Frontal cortex (tissue), 4 donors: ENCODE measurements around the gene SRRM2. TPM values are rescaled to one million over a fixed set of nuclear protein-coding genes. Genes with fewer than 3 reads are reported as not detected.

Experiments used
- DNase-seq, 2 donors: peaks; one replicate each; pipeline ENCODE4 v3.0.0; 2012; ENCODE audit warnings: low spot score in 2 of 2
- FAIRE-seq: peaks from 2 replicates; lab custom pipeline; 2012; peaks lifted over from hg19 to GRCh38; lab: Jason Lieb, UNC
- small RNA-seq: library from RNA; depleted of rRNA; stranded (forward); fragments of <200 nt; gene quantifications from one replicate; pipeline ENCODE3, GENCODE V24; 2014
- total RNA-seq: library from RNA; depleted of rRNA; stranded (reverse); fragments of >200 nt; gene quantifications from one replicate; pipeline ENCODE4 v1.2.3, GENCODE V29; 2014
- donor health status: control.
- donor health status: control.
- donor health status: control.

Gene SRRM2
- total RNA-seq, 1 donor from 2014 or later = 40.8 TPM

DNA sequence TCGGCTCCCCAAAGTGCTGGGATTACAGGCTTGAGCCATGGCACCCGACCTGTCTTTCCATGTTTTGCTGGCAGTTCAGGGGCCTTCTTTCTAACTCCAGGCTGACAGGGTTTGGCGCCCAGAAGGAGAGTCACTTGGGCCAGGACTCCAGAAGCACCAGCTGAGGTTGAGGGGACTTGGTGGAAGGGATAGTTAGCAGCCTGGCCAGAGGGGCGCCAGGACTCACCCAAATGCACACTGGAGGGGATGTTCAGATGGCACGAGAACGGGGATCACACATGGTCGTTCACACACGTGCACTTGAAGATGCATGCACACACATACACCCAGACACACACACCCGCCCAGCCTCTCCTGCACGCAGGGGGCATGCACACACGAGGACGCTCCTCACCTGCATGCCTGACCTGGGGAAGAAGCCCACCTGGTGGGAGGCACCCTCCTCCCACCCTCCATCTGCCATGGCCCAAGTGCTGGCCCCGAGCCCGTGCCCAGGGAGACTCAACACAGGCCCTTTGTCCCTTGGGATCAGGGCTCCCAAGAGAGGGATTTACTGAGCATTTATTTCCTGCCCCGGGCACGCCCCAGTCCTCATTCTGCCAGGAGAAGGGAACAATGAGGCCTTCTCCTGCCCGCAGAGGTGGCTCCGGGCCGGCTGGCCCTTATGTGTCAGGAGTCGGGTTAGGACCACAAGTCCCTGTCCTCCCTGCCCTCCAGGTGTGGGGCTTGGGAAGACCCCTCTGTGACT is 62.3 kb downstream of the SRRM2 start:
- DNase-seq (no peak), FAIRE-seq (no peak)

DNA sequence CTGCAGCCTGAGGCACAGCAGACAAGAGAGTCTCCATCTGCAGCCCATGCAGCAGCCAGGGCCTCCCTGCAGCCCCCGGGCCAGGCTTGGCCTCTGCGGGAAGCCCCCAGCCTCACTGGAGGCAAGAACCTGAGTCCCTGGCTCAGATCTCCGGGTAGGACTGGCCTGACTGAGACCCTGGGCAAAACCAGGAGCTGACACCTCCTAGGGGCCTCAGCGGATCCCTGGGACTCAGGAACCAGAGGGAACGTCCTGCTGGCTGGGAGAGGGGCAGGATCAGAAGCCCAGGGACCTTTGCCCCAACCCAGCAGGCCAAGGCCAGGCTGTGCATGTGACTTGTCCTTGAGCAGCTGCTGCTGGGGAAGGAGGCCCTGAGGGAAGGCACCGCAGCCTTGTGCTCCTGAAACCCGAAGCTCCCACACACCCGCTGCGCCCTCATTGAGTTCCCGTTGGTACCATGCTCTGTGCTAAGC is 62.9 kb downstream of the SRRM2 start:
- no peak for DNase-seq
- no peak for FAIRE-seq

DNA sequence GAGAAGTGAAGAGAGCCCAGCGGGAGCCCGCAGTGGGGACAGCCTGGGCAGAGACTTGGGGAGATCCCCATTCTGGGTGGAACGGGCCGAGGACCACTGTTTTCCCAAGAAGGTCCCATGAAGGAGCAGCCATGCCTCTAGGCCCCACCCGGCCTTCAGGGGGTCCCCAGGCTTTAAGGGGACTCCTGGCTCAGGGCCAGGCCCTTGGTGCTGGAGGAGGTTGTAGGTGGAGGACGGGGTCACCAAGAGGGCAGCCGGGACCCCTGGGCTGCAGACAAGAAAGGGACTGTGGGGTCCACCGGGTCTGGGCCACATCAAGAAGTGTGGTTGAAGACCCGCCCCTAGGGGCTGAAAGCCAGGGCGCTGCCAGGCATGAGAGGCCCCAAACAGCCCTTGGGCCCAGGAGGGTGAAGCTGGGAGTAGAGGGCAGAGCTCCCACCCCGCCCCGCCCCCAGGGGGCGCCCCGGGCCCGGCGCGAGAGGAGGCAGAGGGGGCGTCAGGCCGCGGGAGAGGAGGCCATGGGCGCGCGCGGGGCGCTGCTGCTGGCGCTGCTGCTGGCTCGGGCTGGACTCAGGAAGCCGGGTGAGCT is 64.4 kb downstream of the SRRM2 start, which contains the start of gene PRSS21:
TSS of gene PRSS21 (plus strand) at position 487 of the 589 bp plus-strand sequence. CDS start at position 519, 32 bp downstream.
- DNase-seq = no peak
- FAIRE-seq = no peak

DNA sequence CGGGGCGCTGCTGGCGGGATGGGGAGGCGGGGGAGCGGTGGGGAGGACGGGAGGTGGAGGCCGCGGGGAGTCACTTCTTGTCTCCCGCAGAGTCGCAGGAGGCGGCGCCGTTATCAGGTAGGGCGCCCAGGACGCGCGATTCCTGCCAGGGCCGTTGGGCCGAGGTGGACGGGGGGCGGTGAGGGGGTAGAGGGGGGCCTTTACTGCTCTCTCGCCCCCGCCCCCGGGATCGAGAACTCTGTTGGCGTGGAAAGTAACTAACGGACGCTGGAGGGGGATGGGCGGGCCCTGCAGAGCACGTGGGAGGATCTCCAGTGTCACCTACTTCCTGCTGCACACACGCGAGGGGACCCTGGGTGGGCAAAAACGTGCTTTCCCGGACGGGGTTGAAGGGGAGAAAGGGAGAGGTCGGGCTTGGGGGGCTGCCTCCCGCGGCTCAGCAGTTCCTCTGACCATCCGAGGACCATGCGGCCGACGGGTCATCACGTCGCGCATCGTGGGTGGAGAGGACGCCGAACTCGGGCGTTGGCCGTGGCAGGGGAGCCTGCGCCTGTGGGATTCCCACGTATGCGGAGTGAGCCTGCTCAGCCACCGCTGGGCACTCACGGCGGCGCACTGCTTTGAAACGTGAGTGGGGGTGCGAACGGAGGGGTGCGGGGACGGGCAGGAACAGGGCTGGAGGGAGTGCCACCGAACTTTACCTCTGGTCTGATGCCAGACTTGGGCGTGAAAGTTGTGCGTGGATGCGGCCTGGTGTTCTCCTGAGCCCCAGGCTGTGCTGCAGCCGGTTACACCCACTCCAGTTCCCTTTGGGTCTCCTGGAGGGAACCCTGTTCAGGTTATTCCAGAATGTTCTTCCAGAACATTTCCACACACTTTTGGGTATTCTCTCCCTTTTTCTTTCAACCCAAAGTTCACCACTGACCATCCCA is 65.2 kb downstream of the SRRM2 start:
- DNase-seq (no peak), FAIRE-seq (no peak)

DNA sequence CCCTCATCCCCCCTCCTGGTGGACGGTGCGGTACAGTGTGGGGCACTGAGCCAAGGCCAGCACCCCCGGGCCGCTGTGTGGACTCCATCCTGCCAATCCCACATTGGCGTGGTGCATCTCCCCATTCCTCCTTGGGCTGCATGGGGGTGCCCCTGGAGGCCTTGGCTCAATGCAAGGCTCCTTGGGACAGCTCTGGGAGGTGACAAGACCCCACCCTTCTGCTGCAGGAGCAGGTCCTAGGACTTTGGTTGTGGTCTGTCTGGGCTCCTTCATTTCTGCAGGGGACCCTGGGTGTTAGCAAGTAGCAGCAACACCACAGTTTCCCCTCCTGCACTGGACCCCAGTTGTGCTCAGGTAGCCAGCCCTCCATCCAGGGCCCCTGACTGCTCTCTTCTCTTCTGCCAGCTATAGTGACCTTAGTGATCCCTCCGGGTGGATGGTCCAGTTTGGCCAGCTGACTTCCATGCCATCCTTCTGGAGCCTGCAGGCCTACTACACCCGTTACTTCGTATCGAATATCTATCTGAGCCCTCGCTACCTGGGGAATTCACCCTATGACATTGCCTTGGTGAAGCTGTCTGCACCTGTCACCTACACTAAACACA is 65.9 kb downstream of the SRRM2 start:
- FAIRE-seq (no peak), DNase-seq (no peak)

DNA sequence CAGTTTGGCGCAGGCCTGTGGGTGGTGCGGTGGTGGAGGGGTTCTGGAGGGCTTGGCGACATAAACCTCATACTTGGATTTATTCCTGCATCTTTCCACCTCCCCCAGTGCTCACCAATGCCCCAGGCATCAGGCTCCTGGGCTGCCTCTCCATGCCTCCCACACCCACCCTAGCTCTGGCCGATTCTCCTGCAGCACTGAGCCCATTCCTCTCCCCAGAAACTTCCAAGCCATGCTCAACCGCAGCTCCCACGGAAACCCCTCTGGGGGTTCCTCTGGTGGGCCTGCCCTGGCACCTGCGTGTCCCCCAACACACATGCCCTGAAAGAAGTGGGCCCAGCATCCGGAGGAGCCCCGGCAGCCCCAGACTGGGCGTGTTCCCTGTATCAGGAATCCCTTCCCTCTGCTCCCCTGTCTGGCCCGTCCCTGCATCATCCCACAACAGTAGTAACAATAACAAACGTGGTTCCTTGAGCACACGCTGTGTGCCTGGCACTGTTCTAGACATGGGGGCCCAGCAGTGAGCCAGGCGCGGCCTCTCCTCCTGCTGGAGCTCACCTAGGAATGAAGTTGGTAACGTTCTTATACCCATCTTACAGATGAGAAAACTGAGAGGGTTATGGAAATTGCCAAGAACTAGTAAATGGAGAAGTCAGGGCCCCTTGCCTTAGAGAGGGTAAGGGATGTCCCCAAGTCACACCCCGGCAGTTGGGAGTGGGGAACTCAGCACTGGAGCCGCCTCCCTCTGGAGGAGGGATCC is 66.9 kb downstream of the SRRM2 start:
- DNase-seq (no peak), FAIRE-seq (no peak)

DNA sequence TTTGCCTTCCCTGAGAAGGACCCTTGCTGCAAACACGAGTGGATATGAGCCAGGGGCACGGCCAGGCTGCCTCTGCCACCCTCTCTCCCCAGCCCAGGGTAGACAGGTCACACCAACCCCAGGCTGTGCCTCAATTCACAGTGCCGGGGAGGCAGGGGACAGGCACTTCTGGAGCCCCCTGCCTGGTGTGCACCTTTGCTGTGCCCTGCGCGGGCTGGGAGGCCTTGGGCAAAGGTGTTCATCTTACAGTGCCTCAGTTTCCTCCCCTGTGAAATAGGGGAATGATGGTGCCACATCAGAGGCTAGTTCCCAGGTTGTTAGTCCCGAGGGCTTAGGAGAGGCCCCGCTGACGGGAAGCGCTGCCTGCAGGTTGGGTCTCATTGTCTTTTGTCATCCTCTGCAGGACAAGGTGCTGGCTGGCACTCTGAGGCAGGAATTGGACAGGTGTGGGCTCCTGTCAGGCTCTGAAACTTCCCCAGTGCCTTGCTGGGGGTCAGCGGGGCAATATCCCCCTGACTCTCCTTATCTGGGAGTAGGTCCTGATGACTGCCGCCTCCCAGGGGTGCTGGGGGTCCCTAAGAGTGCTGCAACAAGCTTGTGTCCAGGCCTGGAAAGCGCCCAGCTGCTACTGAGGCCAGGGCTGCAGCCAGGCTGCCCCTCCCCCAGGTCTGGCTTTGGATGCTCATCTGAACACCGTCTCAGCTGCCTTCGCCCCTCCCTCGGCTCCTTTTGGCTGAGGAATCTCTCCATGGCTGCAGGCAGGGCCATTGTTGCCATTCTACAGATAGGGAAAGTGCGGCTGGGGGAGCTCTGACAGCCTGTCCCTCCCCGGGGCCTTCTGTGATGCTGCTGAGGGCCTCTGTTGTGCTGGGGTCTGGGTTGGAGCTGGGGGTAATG is 67.7 kb downstream of the SRRM2 start:
- DNase-seq (no peak), FAIRE-seq (no peak)

Small RNA genes within 50 kb of the gene (small RNA-seq; reads per million reads assigned to genes)
- not detected for gene SNORA3C

Other genes starting within 250 kb of the SRRM2 start
- 10.6 TPM for gene ATP6V0C, start 238.7 kb upstream of the SRRM2 start, total RNA-seq
- 11.4 TPM for gene AMDHD2, start 232.3 kb upstream of the SRRM2 start, total RNA-seq
- 0.41 TPM for gene CEMP1, start 221.2 kb upstream of the SRRM2 start, total RNA-seq
- 28.5 TPM for gene PDPK1, start 214.6 kb upstream of the SRRM2 start, total RNA-seq
- 21.2 TPM for gene KCTD5, start 70.1 kb upstream of the SRRM2 start, total RNA-seq
- 1.6 TPM for gene PRSS27, start 32.4 kb upstream of the SRRM2 start, total RNA-seq
- 128 TPM for gene ELOB, start 24.6 kb downstream of the SRRM2 start, total RNA-seq
- gene PRSS33, start 34.9 kb downstream of the SRRM2 start, total RNA-seq = not detected
- not detected for gene PRSS41, start 45.8 kb downstream of the SRRM2 start, total RNA-seq
- not detected for gene PRSS21, start 64.6 kb downstream of the SRRM2 start, total RNA-seq
- gene ZG16B, start 77.7 kb downstream of the SRRM2 start, total RNA-seq = not detected
- gene PRSS22, start 105.5 kb downstream of the SRRM2 start, total RNA-seq = not detected
- gene FLYWCH2, start 130.6 kb downstream of the SRRM2 start, total RNA-seq = 46.5 TPM
- 22.8 TPM for gene FLYWCH1, start 159.3 kb downstream of the SRRM2 start, total RNA-seq
- not detected for gene KREMEN2, start 211.6 kb downstream of the SRRM2 start, total RNA-seq
- gene PAQR4, start 216.7 kb downstream of the SRRM2 start, total RNA-seq = 18.3 TPM
- gene PKMYT1, start 227.8 kb downstream of the SRRM2 start, total RNA-seq = 1.2 TPM